ENCODE results near the gene LRMDA. TPM values are rescaled to one million over a fixed set of nuclear protein-coding genes. Genes with fewer than 3 reads are reported as not detected.

Gene LRMDA
- total RNA-seq, 2 experiments from 2014 or later, result not detected

DNA sequence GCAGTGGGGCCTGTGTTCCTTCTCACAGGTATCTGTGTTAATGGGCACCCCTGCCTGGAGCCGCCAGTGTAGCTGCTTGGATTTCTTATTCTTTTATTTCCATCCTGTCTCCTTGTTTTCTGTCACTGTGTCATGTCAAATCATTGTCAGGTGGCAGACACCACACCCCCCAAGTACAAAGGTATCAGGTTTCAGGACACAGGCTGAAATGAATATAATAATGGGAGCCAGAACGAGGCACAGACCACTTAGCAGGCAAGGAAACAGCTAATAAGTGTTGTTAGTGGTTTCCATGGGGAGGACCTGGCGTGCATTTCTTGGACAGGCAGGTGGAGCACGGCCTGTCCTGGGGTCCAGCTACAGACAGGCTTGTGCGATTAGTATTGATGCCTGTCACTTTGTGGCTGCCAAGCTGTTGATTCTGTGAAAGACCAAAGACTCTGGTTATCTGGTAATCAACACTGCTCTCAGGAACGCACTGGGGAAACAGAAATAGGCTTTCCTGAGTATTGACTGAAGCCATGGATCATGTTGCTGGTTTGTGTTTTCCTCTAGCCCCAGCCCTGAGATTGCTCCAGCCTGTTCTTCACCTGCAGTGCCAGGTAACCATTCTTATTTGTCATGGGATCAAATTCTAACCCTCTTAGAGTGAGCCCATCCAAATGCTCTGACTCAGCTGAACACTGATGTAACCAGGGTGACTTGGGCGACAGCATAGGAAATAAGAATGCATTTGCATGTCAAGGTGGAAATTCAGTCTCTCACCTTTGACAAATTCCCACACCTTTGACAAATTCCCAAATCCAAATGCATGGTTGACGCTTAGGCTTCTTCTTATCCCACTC lies 1002.0 kb downstream of the LRMDA start:
- DNase-seq (no peak), ATAC-seq (ENCODE audit: low read depth) (no peak)
- no peaks in the 10 kb centered on the region for H3K4me1 Mint-ChIP-seq
- H3K4me3 Mint-ChIP-seq, result no peak overlapping the region
- H3K27me3 Mint-ChIP-seq, result no peaks in the 10 kb centered on the region
- no peaks in the 10 kb centered on the region for H3K36me3 Mint-ChIP-seq
- POLR2A ChIA-PET, result no interaction called here
- H3K9me3 Mint-ChIP-seq, result no peaks in the 10 kb centered on the region
- H3K27ac Mint-ChIP-seq, result no peak overlapping the region

DNA sequence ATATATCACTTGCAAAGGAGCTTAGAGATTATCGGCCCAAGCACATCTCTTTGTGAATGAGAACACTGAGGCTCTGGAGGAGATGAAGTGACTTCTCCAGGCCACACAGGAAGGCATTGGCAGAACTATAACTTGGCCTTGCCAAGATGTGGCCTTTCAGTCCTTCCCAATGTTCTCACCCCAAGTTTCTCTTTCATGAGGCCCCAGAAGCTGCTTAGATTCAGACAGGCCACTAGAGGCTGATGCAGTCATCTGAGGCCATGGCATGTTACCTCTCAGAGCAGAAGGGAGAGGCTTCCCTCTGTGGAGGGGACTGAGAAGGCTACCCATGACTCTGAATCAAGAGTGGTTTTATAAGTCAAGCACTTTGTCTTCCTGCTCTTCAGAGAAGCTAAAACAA lies 1003.7 kb downstream of the LRMDA start:
- no peaks in the 10 kb centered on the region for H3K27me3 Mint-ChIP-seq
- ATAC-seq (ENCODE audit: low read depth), result no peak
- POLR2A ChIA-PET, result interaction anchor here (0.6 kb wide), 1 partner anchor 221 kb away, joined by 7 read pairs; no protein-coding TSS in a partner anchor

DNA sequence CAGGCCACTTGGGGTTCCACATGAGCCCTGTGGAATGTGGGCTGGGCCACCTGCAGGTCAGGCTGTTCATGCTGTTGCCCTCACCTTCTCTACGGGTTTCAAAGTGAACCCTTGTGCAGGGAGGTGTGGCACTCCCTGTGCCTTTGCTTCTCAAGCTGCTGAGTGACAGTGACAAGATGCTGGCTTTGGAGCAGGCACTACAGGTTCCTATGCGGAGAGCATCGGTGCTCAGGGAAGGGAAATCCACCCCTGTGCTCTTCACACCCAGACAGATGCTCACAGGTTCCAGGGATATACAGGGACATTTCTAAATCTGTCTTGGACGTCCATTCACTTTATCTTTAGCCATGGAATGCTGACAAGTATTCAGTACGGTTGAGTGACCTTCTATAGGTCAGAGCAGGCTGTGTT lies 1005.0 kb downstream of the LRMDA start:
- ATAC-seq (ENCODE audit: low read depth), result no peak
- POLR2A ChIA-PET, result no interaction called here

More for the DNA sequence above, 1003.7 kb downstream of the LRMDA start:
- no peaks in the 10 kb centered on the region for H3K36me3 Mint-ChIP-seq
- no peak overlapping the region for H3K4me3 Mint-ChIP-seq
- no peak for DNase-seq
- no peaks in the 10 kb centered on the region for H3K9me3 Mint-ChIP-seq
- H3K27ac Mint-ChIP-seq, result no peak overlapping the region
- no peaks in the 10 kb centered on the region for H3K4me1 Mint-ChIP-seq

DNA sequence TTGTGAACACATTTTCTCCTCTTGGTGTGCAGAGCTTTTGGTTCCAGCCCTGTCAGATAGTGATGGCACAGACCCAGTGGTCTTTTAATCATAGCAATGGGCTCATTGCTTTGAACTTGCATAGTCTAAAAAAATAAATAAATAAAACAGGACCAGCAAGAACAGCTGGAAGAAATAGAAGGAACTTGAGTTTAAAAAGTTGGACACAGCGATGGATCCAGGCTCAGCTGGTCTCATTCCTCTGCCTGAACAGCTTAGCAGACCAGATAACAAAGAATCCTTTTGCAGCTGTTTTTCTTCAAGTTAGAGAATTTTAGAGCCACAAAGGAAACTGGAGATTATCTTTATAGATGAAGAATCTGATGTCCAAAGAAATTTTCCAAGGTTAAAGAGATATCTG lies 1005.6 kb downstream of the LRMDA start:
- H3K36me3 Mint-ChIP-seq, result no peaks in the 10 kb centered on the region
- no peaks in the 10 kb centered on the region for H3K27me3 Mint-ChIP-seq
- ATAC-seq (ENCODE audit: low read depth), result no peak
- H3K4me3 Mint-ChIP-seq, result no peak overlapping the region
- POLR2A ChIA-PET, result no interaction called here
- peaks cover 1% of the 10 kb centered on the region for H3K9me3 Mint-ChIP-seq
- DNase-seq, result no peak
- no peak overlapping the region for H3K27ac Mint-ChIP-seq
- no peaks in the 10 kb centered on the region for H3K4me1 Mint-ChIP-seq

More for the DNA sequence above, 1005.0 kb downstream of the LRMDA start:
- no peak for DNase-seq
- H3K4me1 Mint-ChIP-seq, result no peaks in the 10 kb centered on the region
- H3K27ac Mint-ChIP-seq, result no peak overlapping the region
- H3K4me3 Mint-ChIP-seq, result no peak overlapping the region
- H3K27me3 Mint-ChIP-seq, result no peaks in the 10 kb centered on the region
- peaks cover 1% of the 10 kb centered on the region for H3K9me3 Mint-ChIP-seq
- no peaks in the 10 kb centered on the region for H3K36me3 Mint-ChIP-seq

DNA sequence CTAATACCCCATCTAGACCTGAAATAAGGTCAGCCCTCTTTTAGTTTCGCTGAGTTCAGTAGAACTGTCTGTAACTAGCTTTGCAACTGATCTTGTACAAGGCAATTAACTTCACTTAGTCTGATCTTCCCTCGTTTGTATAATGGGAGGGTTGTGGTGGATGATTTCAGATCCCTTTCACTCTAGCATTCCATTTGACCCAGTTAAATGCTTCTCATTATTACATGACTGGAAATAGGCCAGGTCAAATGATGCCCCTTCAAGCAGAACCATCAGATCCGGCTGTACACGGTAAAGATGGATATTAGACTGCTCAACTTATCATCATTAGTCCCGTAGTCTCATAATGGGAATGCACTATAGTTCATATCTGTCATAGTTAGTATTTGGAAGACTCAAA lies 1009.0 kb downstream of the LRMDA start:
- peaks cover 1% of the 10 kb centered on the region for H3K9me3 Mint-ChIP-seq
- ATAC-seq (ENCODE audit: low read depth) (no peak), DNase-seq (no peak)
- no peak overlapping the region for H3K27ac Mint-ChIP-seq
- H3K27me3 Mint-ChIP-seq, result no peaks in the 10 kb centered on the region
- H3K4me3 Mint-ChIP-seq, result no peak overlapping the region
- H3K4me1 Mint-ChIP-seq, result no peaks in the 10 kb centered on the region
- POLR2A ChIA-PET, result no interaction called here
- no peaks in the 10 kb centered on the region for H3K36me3 Mint-ChIP-seq

DNA sequence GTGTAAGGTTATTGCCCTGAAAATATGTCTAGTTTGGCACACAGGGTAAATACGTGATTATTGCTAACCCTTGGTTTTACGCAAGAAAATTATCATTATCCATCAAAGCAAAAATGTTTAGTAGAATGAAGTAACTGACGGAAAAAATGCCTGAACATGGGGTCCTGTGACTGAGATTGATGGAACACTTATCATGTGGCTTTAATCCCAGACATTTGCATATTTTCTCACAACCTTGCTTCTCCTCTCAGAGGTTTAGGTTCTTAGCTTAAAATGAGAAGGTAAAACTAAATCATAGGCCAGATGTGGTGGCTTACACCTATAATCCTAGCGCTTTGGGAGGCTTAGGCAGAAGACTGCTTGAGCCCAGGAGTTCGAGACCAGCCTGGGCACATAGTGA lies 1010.7 kb downstream of the LRMDA start:
- Mint-ChIP-seq H3K27ac (no peak overlapping the region), H3K4me3 (no peak overlapping the region), H3K27me3 (no peaks in the 10 kb centered on the region), H3K4me1 (no peaks in the 10 kb centered on the region), H3K9me3 (peaks cover 1% of the 10 kb centered on the region), H3K36me3 (no peaks in the 10 kb centered on the region)
- DNase-seq (no peak), ATAC-seq (ENCODE audit: low read depth) (no peak)
- POLR2A ChIA-PET, result no interaction called here

DNA sequence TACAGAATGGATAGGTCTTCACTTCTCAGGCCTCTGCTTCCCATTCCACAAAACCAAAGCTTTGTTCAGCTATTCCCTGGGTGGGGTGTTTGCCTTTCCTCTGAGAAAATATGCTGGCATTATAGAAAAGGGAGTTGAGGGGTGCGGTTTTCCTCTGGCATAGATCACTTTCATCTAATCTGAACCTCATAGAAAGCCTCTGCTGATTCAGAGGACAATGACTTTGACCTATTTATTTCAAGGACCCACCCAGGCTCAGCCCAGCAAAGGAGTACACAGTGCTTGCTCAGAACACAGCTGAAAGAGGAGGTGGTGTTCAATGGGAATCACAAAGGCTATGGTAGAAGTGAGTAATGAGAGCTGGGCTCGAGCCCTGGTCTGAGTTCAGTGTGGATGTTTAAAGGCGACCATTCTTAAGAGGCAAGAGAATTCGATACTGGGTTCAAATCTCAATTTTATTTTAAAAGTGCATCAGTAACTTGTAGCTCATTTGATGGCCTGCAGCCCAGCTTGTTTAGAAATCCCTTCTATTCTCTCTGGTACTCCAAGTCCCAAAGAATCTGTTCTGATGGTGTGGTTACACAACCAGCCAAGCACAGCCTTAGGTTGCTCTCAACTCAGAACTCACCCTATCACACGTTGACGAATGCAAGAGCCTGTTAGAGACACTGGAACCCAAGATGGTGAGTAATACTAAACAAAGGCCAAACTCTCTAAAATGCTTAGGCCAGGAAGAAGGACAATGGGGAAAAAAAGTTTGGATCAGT lies 1012.8 kb downstream of the LRMDA start:
- Mint-ChIP-seq H3K9me3 (peaks cover 1% of the 10 kb centered on the region), H3K27me3 (no peaks in the 10 kb centered on the region), H3K27ac (no peak overlapping the region), H3K36me3 (no peaks in the 10 kb centered on the region), H3K4me3 (no peak overlapping the region), H3K4me1 (no peaks in the 10 kb centered on the region)
- no peak for DNase-seq
- ATAC-seq (ENCODE audit: low read depth), result no peak
- POLR2A ChIA-PET, result no interaction called here

DNA sequence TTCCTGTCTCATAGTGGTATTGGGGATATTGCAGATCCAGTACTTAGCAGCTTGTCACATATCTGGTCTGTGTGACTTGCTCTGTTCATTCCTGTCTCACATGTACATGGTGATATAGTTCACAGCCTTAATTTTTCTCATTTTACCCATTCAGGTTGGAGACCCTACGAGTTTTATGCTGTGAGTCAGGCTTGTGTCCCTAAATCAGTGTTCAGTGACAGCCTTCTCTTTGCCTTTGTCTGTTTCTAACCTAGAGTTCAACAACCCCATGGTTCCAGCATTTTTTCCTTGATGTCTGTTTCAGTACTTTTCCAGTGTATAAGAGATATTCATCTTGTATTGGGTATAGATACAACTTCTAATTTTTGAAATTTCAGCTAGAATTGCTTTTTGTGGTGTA lies 1016.2 kb downstream of the LRMDA start:
- Mint-ChIP-seq H3K9me3 (no peaks in the 10 kb centered on the region), H3K27me3 (peaks cover 2% of the 10 kb centered on the region), H3K36me3 (no peaks in the 10 kb centered on the region), H3K4me3 (no peak overlapping the region), H3K27ac (no peak overlapping the region), H3K4me1 (no peaks in the 10 kb centered on the region)
- POLR2A ChIA-PET, result no interaction called here
- ATAC-seq (ENCODE audit: low read depth) (no peak), DNase-seq (no peak)

DNA sequence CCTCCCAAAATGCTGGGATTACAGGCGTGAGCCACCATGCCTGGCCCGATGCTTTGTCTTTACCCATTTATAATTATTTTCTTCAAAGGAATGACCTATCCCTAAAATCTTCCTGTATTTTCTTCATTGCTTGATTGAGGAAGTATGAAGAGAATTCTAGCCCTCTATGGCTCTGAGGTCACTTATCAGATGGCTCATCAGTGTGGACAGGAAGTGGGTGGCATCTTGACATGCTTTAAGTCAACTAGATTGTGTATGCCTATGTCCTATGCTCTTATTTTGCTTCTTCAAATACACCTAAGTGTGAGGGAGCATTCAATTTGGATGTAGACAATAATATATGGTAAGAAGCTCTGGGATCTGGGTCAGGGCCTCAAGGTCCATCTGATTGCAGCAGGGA lies 1020.5 kb downstream of the LRMDA start:
- DNase-seq (no peak), ATAC-seq (ENCODE audit: low read depth) (no peak)
- no peaks in the 10 kb centered on the region for H3K9me3 Mint-ChIP-seq
- H3K27ac Mint-ChIP-seq, result no peak overlapping the region
- H3K4me3 Mint-ChIP-seq, result no peak overlapping the region
- no peaks in the 10 kb centered on the region for H3K36me3 Mint-ChIP-seq
- POLR2A ChIA-PET, result no interaction called here
- no peaks in the 10 kb centered on the region for H3K4me1 Mint-ChIP-seq
- peaks cover 2% of the 10 kb centered on the region for H3K27me3 Mint-ChIP-seq

DNA sequence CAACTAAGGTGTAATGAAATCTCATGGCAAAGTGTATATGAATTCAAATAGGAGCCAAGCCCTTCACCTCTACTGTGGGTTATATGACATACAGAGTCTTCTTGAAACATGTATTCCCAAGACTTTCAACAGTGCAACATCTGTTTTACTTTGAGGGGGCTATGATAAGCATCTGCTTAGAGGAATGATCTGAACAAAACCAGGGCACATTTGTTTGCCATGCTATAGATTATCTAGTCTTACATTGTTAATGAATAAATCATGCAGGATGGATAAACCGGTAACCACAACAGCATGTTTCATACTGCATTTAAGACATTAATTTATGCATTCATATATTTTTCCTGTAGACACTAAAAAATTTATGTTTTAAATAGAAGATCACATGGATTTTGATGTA lies 1021.9 kb downstream of the LRMDA start:
- Mint-ChIP-seq H3K4me1 (no peaks in the 10 kb centered on the region), H3K27me3 (peaks cover 2% of the 10 kb centered on the region), H3K9me3 (no peaks in the 10 kb centered on the region), H3K36me3 (no peaks in the 10 kb centered on the region), H3K4me3 (no peak overlapping the region), H3K27ac (no peak overlapping the region)
- no peak for DNase-seq
- ATAC-seq (ENCODE audit: low read depth), result no peak
- POLR2A ChIA-PET, result no interaction called here

DNA sequence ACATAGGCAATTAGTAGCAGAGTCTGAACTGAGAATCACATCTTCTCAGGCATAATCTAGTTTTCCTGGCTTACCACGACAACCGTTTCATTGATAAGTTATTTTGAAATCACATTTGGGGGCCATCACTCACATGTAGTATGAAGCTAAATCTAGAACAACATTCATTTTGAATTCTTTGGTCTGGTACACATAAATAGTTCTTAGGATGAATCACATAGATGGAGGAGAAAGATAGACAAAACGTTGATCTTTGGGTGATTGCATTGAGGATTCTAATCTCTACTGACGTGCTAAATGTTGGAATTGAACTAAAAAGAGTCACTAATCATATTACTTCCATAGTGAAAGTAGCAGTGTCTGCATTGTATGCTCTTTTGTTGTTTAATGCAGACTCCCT lies 1022.6 kb downstream of the LRMDA start:
- H3K4me3 Mint-ChIP-seq, result no peak overlapping the region
- POLR2A ChIA-PET, result no interaction called here
- H3K27me3 Mint-ChIP-seq, result peaks cover 2% of the 10 kb centered on the region
- no peak overlapping the region for H3K27ac Mint-ChIP-seq
- no peaks in the 10 kb centered on the region for H3K36me3 Mint-ChIP-seq
- no peaks in the 10 kb centered on the region for H3K4me1 Mint-ChIP-seq
- no peak for DNase-seq
- H3K9me3 Mint-ChIP-seq, result no peaks in the 10 kb centered on the region
- no peak for ATAC-seq (ENCODE audit: low read depth)

DNA sequence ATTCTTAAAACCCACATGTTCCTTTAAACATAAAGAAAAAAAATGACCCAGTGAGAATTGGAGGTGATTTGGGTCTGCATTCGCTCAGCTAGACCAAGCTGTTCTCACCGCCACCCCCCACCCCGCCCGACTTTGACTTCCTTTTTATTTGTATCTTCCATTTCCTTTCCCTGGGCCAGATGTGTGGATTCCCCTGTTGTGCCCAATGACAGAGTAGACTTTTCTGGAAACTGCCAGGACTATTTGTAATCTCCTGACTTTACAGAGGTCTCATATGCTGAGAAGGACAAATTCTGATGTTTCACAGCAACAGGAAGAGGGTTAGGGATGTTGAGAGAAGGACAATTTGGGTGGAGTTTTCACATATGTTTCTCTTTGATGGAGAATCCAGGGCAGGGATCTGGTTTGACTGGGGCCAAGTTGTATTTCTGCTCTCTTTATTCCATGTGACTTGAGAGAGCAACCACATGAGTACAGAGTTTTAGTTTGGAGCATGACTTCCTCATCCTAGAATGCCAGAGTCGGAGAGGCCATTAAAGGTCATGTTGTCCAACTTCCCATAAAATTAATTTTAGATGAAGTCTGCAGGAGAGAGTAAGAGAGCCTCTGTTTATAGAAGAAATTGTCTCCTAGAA lies 1023.2 kb downstream of the LRMDA start:
- no peak for ATAC-seq (ENCODE audit: low read depth)
- Mint-ChIP-seq H3K4me1 (no peaks in the 10 kb centered on the region), H3K4me3 (no peak overlapping the region), H3K36me3 (no peaks in the 10 kb centered on the region), H3K27me3 (peaks cover 2% of the 10 kb centered on the region), H3K9me3 (no peaks in the 10 kb centered on the region), H3K27ac (no peak overlapping the region)
- no peak for DNase-seq
- POLR2A ChIA-PET, result no interaction called here

DNA sequence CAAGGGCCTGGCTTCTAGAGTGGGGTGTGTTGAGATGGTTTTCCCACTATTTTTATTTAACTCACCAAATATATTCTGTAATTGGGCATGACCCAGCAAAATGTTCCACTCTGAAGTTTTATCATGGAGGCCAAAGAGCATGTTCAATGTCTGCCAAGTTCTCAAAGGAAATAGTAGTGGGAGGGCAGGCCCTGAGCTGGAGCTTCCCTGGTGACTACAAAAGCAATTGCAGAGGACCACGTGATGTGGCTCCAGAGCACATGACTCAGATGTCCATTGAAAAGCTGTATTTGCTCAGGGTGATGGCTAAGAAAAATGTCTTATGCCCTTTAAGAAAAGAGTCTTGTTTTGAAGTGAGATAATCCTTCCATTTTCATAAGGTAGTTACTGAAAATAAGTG lies 1024.8 kb downstream of the LRMDA start:
- no peaks in the 10 kb centered on the region for H3K4me1 Mint-ChIP-seq
- no peaks in the 10 kb centered on the region for H3K27me3 Mint-ChIP-seq
- DNase-seq (no peak), ATAC-seq (ENCODE audit: low read depth) (no peak)
- POLR2A ChIA-PET, result no interaction called here
- H3K36me3 Mint-ChIP-seq, result no peaks in the 10 kb centered on the region
- H3K4me3 Mint-ChIP-seq, result no peak overlapping the region
- H3K9me3 Mint-ChIP-seq, result no peaks in the 10 kb centered on the region
- no peak overlapping the region for H3K27ac Mint-ChIP-seq
